Measurements from ENCODE around the gene TAF1A. TPM values are rescaled to one million over a fixed set of nuclear protein-coding genes. Genes with fewer than 3 reads are reported as not detected.

TAF1A gene
- 7.5 to 11.2 TPM (median 8.7 TPM) in 5 replicates for total RNA-seq (2022; extraction: Qiagen RNA extraction)

GRCh38 chr1:222589462-222590302 lies at the start of gene TAF1A:
TAF1A (minus strand) TSS chr1:222589933.

GRCh38 chr1:222618001-222618879 lies 28.5 kb upstream of the TAF1A start, which contains the start of gene MIA3:
MIA3 (plus strand) TSS chr1:222618097; CDS start chr1:222618111, 14 bp downstream.

GRCh38 chr1:222547944-222548671 lies 41.6 kb downstream of the TAF1A start, which contains the start of gene HHIPL2:
HHIPL2 (minus strand) TSS chr1:222548104; CDS start chr1:222548044, 60 bp downstream.

Other genes starting within 250 kb of the TAF1A start
- gene HHIPL2, start 41.8 kb downstream of the TAF1A start, total RNA-seq (2022; extraction: Qiagen RNA extraction): 9.1 to 11.6 TPM (median 9.8 TPM) in 5 replicates
- 18.8 to 24.1 TPM (median 22.3 TPM) in 5 replicates for gene MIA3, start 28.2 kb upstream of the TAF1A start, total RNA-seq (2022; extraction: Qiagen RNA extraction)
- gene AIDA, start 122.6 kb upstream of the TAF1A start, total RNA-seq (2022; extraction: Qiagen RNA extraction): 60.7 to 69.9 TPM (median 68.4 TPM) in 5 replicates
- 17.8 to 23.9 TPM (median 18.4 TPM) in 5 replicates for gene BROX, start 122.6 kb upstream of the TAF1A start, total RNA-seq (2022; extraction: Qiagen RNA extraction)
- gene FAM177B, start 147.3 kb upstream of the TAF1A start, total RNA-seq (2022; extraction: Qiagen RNA extraction): not detected in 5 replicates
- 1.5 to 2.0 TPM (median 1.8 TPM) in 5 replicates for gene DISP1, start 225.1 kb upstream of the TAF1A start, total RNA-seq (2022; extraction: Qiagen RNA extraction)

Data from A549 treated with AZD2906 at 1 μM for 4 hours (cell line).